Measurements from ENCODE around the gene PPL. TPM values are rescaled to one million over a fixed set of nuclear protein-coding genes. Genes with fewer than 3 reads are reported as not detected.

Gene PPL
- total and polyA plus RNA-seq, 2 of the 13 experiments (the other 11 are each of a cell fraction or from before 2014, with no cell fraction given) = 5.7 to 6.6 TPM

GRCh38 chr16:4917117-4917516, 19.8 kb downstream of the PPL start:
- H3K4me3 ChIP-seq (replicated peaks in 1 of 3; ENCODE audit: insufficient read depth in 1 of 3, low read depth in 2 of 3, low read length in 3 of 3) = no peak overlapping the region
- 68% methylated on average over 4 of the region's 4 CpGs for WGBS (ENCODE audit: low lambda C conversion rate)
- H2AFZ ChIP-seq (ENCODE audit: low read length) = no peak overlapping the region
- no peaks in the 10 kb centered on the region for H3K9me3 ChIP-seq (ENCODE audit: low read length)
- FAIRE-seq (no peak), ATAC-seq (no peak), DNase-seq (ENCODE audit: low spot score) (no peak)
- H3K9ac ChIP-seq (ENCODE audit: insufficient read depth, low read depth, low read length) = no peak overlapping the region
- H3K4me1 ChIP-seq (ENCODE audit: insufficient read depth, low read length) = peaks cover 32% of the 10 kb centered on the region
- H3K79me2 ChIP-seq (ENCODE audit: insufficient read depth, low read length) = no peaks in the 10 kb centered on the region
- in situ Hi-C loops (cut with HindIII; ENCODE audit: extremely low pct_ligation_motif_present, low pct_unique_long_range_greater_than_20kb) (no loop called here), intact Hi-C loops (cut with micrococcal nuclease; ENCODE audit: unreplicated experiment) (no loop called here)
- TF ChIP-seq ZFP90 (CRISPR knock-in tag; IDR thresholded peaks at IDR 0.05; ENCODE audit: borderline replicate concordance) (no peak), ZNF160 (CRISPR knock-in tag; IDR thresholded peaks at IDR 0.05) (no peak), ZBTB14 (CRISPR knock-in tag; IDR thresholded peaks at IDR 0.05) (no peak), YEATS4 (CRISPR knock-in tag; IDR thresholded peaks at IDR 0.05; ENCODE audit: borderline replicate concordance) (no peak), EHMT2 (IDR thresholded peaks at IDR 0.05; ENCODE audit: borderline replicate concordance, low read depth, low read length) (no peak), HNF1B (CRISPR knock-in tag; IDR thresholded peaks at IDR 0.05) (no peak), ZNF670 (CRISPR knock-in tag; IDR thresholded peaks at IDR 0.05; ENCODE audit: borderline replicate concordance) (no peak), TIGD3 (CRISPR knock-in tag; IDR thresholded peaks at IDR 0.05; ENCODE audit: borderline replicate concordance) (no peak), MEIS2 (CRISPR knock-in tag; IDR thresholded peaks at IDR 0.05) (no peak), POLR2A (IDR thresholded peaks at IDR 0.05; ENCODE audit: insufficient read depth in 1 of 2, low read depth in 2 of 2, low read length in 2 of 2) (no peak), HIC2 (CRISPR knock-in tag; IDR thresholded peaks at IDR 0.05; ENCODE audit: low read depth) (no peak)
- POLR2A ChIA-PET = no interaction called here
- CTCF ChIA-PET (ENCODE audit: low intra/inter-chr PET ratio, low total read pairs) = no interaction called here
- H3K27ac ChIP-seq (ENCODE audit: extremely low read length, insufficient read depth, low read length) = no peak overlapping the region
- no peaks in the 10 kb centered on the region for H3K36me3 ChIP-seq (replicated peaks in 1 of 2; ENCODE audit: control insufficient read depth in 1 of 2, insufficient read depth in 2 of 2, low read length in 2 of 2)
- BruUV-seq (replicated peaks) = no TSS peak
- no peak overlapping the region for H3K4me2 ChIP-seq (ENCODE audit: low read depth, low read length)
- no peaks in the 10 kb centered on the region for H3K27me3 ChIP-seq (ENCODE audit: control insufficient read depth in 1 of 2, insufficient read depth in 2 of 2, low read length in 2 of 2)
- H4K20me1 ChIP-seq (ENCODE audit: insufficient read depth, low read length) = no peaks in the 10 kb centered on the region

Measured in HepG2 (cell line).